DOHH2 (cell line): ENCODE results near the gene COMT.

Source experiments
- EZH2phosphoT487 ChIP-seq: fragments of 200-600 bp; sonication (generic); IDR thresholded peaks from 2 replicates; pipeline ENCODE4 v1.6.1; 2017; ENCODE audit warnings: borderline replicate concordance, mild to moderate bottlenecking, antibody characterized with exemption, low read length, moderate library complexity, mixed read lengths
- TF ChIP-seq, protein P1 (sequence below): fragments of 200-600 bp; sonication (generic); IDR thresholded peaks from one replicate; pipeline ENCODE4 v1.5.1; 2014; ENCODE audit warnings: antibody characterized with exemption, mild to moderate bottlenecking, low read depth, low read length; ENCODE audit not compliant: poor library complexity, severe bottlenecking

DNA sequence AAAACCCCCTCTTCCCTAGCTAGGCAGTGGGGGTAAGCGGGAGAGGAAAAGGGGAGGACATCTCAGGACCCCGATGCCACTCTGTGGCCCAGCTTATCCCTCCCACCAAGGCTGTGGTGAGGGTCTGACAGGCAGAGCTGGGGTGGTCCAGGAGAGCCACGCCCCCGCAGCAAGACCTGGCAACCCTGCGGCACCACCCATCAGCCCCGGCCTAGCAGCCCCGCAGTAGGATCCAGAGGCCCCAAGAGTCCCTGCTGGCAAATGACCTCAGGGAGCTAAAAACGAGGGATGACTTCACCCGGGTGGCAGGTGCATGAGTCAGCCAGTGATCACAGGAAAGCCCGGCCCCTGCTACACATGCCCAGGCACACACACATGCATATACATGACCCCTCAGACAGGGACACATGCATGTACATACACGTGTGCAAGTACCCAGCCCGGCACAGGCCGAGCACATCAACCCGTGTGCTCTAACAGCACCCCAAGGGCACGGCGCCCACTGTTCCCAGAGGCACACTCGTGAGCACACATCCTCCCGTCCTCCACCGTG is 42.7 kb downstream of the COMT start:
- TF ChIP-seq EZH2phosphoT487 = no peak
- TF ChIP-seq, protein P1, sequence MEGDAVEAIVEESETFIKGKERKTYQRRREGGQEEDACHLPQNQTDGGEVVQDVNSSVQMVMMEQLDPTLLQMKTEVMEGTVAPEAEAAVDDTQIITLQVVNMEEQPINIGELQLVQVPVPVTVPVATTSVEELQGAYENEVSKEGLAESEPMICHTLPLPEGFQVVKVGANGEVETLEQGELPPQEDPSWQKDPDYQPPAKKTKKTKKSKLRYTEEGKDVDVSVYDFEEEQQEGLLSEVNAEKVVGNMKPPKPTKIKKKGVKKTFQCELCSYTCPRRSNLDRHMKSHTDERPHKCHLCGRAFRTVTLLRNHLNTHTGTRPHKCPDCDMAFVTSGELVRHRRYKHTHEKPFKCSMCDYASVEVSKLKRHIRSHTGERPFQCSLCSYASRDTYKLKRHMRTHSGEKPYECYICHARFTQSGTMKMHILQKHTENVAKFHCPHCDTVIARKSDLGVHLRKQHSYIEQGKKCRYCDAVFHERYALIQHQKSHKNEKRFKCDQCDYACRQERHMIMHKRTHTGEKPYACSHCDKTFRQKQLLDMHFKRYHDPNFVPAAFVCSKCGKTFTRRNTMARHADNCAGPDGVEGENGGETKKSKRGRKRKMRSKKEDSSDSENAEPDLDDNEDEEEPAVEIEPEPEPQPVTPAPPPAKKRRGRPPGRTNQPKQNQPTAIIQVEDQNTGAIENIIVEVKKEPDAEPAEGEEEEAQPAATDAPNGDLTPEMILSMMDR = no peak
